WTC11 (cell line): ENCODE results near the gene KIF2A.

Source experiments
- CREB1 ChIP-seq: sonication (generic); formaldehyde crosslinking; IDR thresholded peaks from 2 replicates; pipeline ENCODE4 v1.8.0; 2023; ENCODE audit warnings: mild to moderate bottlenecking, missing genetic modification reagents
- CTCF ChIP-seq: fragments of 200-600 bp; IDR thresholded peaks from 2 replicates; pipeline ENCODE4 v1.8.0; 2022; ENCODE audit warnings: antibody characterized with exemption
- EMX1 ChIP-seq: fragments of 250-450 bp; sonication (Bioruptor Pico); IDR thresholded peaks from 2 replicates; pipeline ENCODE4 v1.8.0; 2021; ENCODE audit warnings: mild to moderate bottlenecking
- MAX ChIP-seq: sonication (generic); formaldehyde crosslinking; IDR thresholded peaks from 2 replicates; pipeline ENCODE4 v1.8.0; 2022; ENCODE audit warnings: mild to moderate bottlenecking, missing genetic modification reagents
- SP1 ChIP-seq: sonication (generic); formaldehyde crosslinking; conservative IDR thresholded peaks from 2 replicates; pipeline ENCODE4 v1.8.1; 2022; ENCODE audit warnings: missing genetic modification reagents
- TCF7 ChIP-seq: sonication (generic); formaldehyde crosslinking; IDR thresholded peaks from 2 replicates; pipeline ENCODE4 v1.8.0; 2022; ENCODE audit warnings: mild to moderate bottlenecking, low read depth, missing genetic modification reagents, moderate library complexity
- TF ChIP-seq, protein P1 (sequence below): sonication (generic); formaldehyde crosslinking; IDR thresholded peaks from 2 replicates; pipeline ENCODE4 v1.8.1; 2023; ENCODE audit warnings: mild to moderate bottlenecking, missing genetic modification reagents, borderline replicate concordance
- TF ChIP-seq, protein P2 (sequence below): sonication (generic); formaldehyde crosslinking; IDR thresholded peaks from 2 replicates; pipeline ENCODE4 v1.8.0; 2023; ENCODE audit warnings: missing genetic modification reagents, mild to moderate bottlenecking, borderline replicate concordance

DNA sequence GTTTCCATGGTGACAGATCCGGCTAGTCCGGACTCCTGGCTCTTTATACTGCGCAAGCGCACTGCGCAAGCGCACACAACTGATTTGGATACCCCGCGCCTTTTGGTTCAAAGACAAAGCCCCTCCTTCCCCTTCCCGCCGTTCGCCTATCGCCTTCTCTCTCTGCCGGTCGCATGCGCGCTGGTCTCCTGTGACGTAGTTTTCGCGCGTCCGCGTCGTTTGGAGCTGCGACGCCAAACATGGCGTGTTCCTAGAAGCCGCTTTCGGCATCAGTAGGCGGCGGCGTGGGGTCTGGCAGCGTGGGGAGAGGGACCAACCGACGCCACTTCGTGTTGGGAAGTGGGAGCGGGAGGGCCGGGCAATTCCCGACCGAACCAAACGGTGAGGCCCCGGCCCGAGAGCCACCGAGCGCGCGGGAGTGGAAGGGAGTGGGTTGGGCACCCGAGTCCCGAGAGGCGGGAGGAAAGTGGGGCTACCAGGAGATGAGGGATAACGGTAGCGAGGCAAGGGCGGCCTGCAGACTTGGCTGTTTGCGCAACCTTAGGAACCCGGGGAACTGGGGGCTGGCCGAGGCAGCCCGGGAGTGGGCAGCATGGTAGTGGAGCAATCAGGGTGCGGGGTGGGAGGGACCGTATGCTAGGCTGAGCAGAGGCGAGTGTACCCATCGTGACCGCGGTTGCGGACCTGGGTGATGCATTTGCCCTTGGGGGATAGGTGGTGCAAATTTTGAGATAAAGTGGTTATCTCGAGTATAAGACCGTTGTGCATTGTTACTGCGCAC, 106.7 kb downstream of the KIF2A start, which contains the start of gene IPO11:
- no peak for TF ChIP-seq CTCF
- no peak for TF ChIP-seq EMX1
- TF ChIP-seq MAX (CRISPR knock-in tag): peak; percentile 86
- TF ChIP-seq TCF7 (CRISPR knock-in tag): no peak
- peak; percentile 86 for TF ChIP-seq SP1 (CRISPR knock-in tag)
- peak; percentile 79 for TF ChIP-seq CREB1 (CRISPR knock-in tag)
- TF ChIP-seq, protein P1, sequence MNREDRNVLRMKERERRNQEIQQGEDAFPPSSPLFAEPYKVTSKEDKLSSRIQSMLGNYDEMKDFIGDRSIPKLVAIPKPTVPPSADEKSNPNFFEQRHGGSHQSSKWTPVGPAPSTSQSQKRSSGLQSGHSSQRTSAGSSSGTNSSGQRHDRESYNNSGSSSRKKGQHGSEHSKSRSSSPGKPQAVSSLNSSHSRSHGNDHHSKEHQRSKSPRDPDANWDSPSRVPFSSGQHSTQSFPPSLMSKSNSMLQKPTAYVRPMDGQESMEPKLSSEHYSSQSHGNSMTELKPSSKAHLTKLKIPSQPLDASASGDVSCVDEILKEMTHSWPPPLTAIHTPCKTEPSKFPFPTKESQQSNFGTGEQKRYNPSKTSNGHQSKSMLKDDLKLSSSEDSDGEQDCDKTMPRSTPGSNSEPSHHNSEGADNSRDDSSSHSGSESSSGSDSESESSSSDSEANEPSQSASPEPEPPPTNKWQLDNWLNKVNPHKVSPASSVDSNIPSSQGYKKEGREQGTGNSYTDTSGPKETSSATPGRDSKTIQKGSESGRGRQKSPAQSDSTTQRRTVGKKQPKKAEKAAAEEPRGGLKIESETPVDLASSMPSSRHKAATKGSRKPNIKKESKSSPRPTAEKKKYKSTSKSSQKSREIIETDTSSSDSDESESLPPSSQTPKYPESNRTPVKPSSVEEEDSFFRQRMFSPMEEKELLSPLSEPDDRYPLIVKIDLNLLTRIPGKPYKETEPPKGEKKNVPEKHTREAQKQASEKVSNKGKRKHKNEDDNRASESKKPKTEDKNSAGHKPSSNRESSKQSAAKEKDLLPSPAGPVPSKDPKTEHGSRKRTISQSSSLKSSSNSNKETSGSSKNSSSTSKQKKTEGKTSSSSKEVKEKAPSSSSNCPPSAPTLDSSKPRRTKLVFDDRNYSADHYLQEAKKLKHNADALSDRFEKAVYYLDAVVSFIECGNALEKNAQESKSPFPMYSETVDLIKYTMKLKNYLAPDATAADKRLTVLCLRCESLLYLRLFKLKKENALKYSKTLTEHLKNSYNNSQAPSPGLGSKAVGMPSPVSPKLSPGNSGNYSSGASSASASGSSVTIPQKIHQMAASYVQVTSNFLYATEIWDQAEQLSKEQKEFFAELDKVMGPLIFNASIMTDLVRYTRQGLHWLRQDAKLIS (CRISPR knock-in tag): no peak
- TF ChIP-seq, protein P2, sequence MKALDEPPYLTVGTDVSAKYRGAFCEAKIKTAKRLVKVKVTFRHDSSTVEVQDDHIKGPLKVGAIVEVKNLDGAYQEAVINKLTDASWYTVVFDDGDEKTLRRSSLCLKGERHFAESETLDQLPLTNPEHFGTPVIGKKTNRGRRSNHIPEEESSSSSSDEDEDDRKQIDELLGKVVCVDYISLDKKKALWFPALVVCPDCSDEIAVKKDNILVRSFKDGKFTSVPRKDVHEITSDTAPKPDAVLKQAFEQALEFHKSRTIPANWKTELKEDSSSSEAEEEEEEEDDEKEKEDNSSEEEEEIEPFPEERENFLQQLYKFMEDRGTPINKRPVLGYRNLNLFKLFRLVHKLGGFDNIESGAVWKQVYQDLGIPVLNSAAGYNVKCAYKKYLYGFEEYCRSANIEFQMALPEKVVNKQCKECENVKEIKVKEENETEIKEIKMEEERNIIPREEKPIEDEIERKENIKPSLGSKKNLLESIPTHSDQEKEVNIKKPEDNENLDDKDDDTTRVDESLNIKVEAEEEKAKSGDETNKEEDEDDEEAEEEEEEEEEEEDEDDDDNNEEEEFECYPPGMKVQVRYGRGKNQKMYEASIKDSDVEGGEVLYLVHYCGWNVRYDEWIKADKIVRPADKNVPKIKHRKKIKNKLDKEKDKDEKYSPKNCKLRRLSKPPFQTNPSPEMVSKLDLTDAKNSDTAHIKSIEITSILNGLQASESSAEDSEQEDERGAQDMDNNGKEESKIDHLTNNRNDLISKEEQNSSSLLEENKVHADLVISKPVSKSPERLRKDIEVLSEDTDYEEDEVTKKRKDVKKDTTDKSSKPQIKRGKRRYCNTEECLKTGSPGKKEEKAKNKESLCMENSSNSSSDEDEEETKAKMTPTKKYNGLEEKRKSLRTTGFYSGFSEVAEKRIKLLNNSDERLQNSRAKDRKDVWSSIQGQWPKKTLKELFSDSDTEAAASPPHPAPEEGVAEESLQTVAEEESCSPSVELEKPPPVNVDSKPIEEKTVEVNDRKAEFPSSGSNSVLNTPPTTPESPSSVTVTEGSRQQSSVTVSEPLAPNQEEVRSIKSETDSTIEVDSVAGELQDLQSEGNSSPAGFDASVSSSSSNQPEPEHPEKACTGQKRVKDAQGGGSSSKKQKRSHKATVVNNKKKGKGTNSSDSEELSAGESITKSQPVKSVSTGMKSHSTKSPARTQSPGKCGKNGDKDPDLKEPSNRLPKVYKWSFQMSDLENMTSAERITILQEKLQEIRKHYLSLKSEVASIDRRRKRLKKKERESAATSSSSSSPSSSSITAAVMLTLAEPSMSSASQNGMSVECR: peak; percentile 63; the same call in 1 of the 2 replicates
